GM21529 (cell line): Measurements from ENCODE around the gene IBTK.
"Not testable (repeated sequence)": the region's sequence is repeated elsewhere in the genome, so short reads cannot be mapped to it uniquely, and the experiment has no call there.

Experiments
- ATAC-seq: cut with Tn5 transposase; IDR thresholded peaks from one replicate; pipeline ENCODE4 v1.9.1; 2021; ENCODE audit not compliant: unreplicated experiment

The IBTK gene

GRCh38 chr6:82179415-82179814, 68.1 kb downstream of the IBTK start:
- ATAC-seq: no peak

GRCh38 chr6:82178759-82179112, 68.8 kb downstream of the IBTK start:
- no peak for ATAC-seq

- ATAC-seq: no peak
Measured at GRCh38 chr6:82178077-82178758, 69.3 kb downstream of the IBTK start.

GRCh38 chr6:82176616-82177015, 70.9 kb downstream of the IBTK start:
- ATAC-seq: no peak

- no peak for ATAC-seq
Measured at GRCh38 chr6:82172594-82172993, 75.0 kb downstream of the IBTK start.

- ATAC-seq: no peak
Measured at GRCh38 chr6:82169138-82169876, 78.2 kb downstream of the IBTK start.

- no peak for ATAC-seq
Measured at GRCh38 chr6:82166493-82166892, 81.1 kb downstream of the IBTK start.

- ATAC-seq: no peak
Measured at GRCh38 chr6:82160255-82160990, 87.1 kb downstream of the IBTK start.

- ATAC-seq: not testable (repeated sequence)
Measured at GRCh38 chr6:82152786-82153185, 94.8 kb downstream of the IBTK start.

- ATAC-seq: not testable (repeated sequence)
Measured at GRCh38 chr6:82151147-82151546, 96.4 kb downstream of the IBTK start.

- ATAC-seq: no peak
Measured at GRCh38 chr6:82145926-82146452, 101.6 kb downstream of the IBTK start.

GRCh38 chr6:82144852-82145340, 102.6 kb downstream of the IBTK start:
- ATAC-seq: no peak

- peak; percentile 84 for ATAC-seq
Measured at GRCh38 chr6:82144007-82144851, 103.3 kb downstream of the IBTK start.

- no peak for ATAC-seq
Measured at GRCh38 chr6:82143041-82143481, 104.5 kb downstream of the IBTK start.

- ATAC-seq: no peak
Measured at GRCh38 chr6:82142524-82142923, 105.0 kb downstream of the IBTK start.

- no peak for ATAC-seq
Measured at GRCh38 chr6:82138075-82138791, 109.3 kb downstream of the IBTK start.

GRCh38 chr6:82131441-82131840, 116.1 kb downstream of the IBTK start:
- ATAC-seq: no peak

- ATAC-seq: no peak
Measured at GRCh38 chr6:82129797-82130196, 117.7 kb downstream of the IBTK start.

- ATAC-seq: not testable (repeated sequence)
Measured at GRCh38 chr6:82128973-82129372, 118.6 kb downstream of the IBTK start.

- ATAC-seq: no peak
Measured at GRCh38 chr6:82123632-82124031, 123.9 kb downstream of the IBTK start.
